HFF-Myc (cell line): Measurements from ENCODE around the gene TPBGL.

Source experiments
- DNase-seq: peaks from one replicate; pipeline ENCODE4 v3.0.0-alpha.2; 2011; ENCODE audit warnings: low read depth; ENCODE audit errors: extremely low read depth
- H3K4me3 ChIP-seq: replicated peaks from 2 replicates; pipeline ENCODE4 v1.5.1; 2011; ENCODE audit warnings: low read depth, mild to moderate bottlenecking, control low read depth, low read length
- CTCF ChIP-seq: IDR thresholded peaks from 2 replicates; pipeline ENCODE4 v1.5.1; 2012; ENCODE audit warnings: mild to moderate bottlenecking, low read depth, low read length, control low read depth; ENCODE audit errors: missing control alignments

Gene TPBGL

DNA sequence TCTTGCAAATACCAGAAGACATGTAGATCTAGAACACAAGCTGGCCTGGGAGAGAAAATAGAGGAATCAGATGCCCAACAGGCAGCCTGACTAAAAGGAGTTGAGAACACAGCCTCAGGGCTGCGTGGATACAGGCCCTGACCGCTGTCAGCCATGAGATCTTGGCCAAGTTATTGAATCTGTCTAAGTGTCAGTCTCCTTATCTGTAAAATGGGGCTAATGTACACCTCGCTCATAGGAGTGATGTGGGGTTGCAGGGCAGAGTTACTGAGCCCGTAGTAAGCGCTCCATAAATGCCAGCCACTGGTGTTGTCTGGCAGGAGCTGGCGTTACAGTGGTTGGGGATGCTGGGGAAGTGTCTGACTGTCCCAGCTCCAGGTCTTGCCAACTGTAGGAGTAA is 38.4 kb upstream of the TPBGL start:
- no peak overlapping the region for H3K4me3 ChIP-seq
- TF ChIP-seq CTCF: no peak
- DNase-seq: no peak

GRCh38 chr11:75203138-75203537 is 37.4 kb upstream of the TPBGL start:
- no peak for DNase-seq
- no peak overlapping the region for H3K4me3 ChIP-seq
- TF ChIP-seq CTCF: no peak

- H3K4me3 ChIP-seq: no peak overlapping the region
- TF ChIP-seq CTCF: no peak
- no peak for DNase-seq
Observed at GRCh38 chr11:75203641-75204011, 36.9 kb upstream of the TPBGL start.

GRCh38 chr11:75204012-75204674 is 36.4 kb upstream of the TPBGL start:
- DNase-seq: no peak
- TF ChIP-seq CTCF: no peak
- no peak overlapping the region for H3K4me3 ChIP-seq

DNA sequence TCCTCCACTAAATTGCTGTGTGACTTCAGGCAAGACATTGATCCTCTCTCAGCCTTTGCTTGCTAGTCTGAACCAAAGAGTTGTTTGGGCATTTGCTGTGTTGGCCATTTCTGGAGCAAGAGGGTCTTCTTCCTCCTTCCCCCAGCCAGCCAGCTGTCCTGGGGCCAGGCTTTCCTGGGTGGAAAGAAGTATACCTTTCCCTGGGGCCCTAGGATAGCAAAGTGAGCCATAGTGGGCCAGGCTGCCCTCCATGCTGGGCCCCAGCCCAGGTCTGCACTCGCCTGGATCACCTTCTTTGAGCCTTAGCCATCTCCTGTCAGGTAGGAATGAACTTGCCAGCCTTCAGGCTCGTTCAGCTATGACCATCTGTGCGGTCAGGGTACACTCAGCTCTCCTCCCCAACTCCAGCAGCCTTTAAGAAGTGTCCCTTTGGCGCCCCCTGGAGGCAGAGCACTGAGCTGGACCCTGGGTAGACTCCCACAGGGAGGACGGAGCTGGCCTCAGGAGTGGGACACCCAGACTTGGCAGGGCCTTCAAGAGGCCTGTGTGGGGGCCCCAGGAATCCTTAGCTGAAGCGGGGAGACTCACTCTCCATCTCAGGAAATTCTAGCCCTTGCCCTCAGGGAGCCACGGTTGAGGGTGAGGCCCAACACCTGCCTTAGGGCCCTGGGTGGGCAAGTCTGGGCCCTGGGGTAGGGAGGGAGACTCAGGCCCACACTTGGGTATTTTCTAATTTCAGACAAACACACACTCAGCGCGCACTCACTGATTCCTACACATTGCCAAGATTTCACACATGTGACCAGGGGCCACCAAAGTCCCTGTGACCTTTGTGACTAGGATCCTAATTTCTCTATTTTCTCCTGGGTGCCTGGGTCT is 35.6 kb upstream of the TPBGL start:
- peak; percentile 65 for DNase-seq
- H3K4me3 ChIP-seq: no peak overlapping the region
- peak; percentile 96 for TF ChIP-seq CTCF

GRCh38 chr11:75205564-75206020 is 35.0 kb upstream of the TPBGL start:
- no peak overlapping the region for H3K4me3 ChIP-seq
- TF ChIP-seq CTCF: no peak
- DNase-seq: no peak
